Caco-2 (cell line): ENCODE data around the gene PRPS1. TPM values are rescaled to one million over a fixed set of nuclear protein-coding genes. Genes with fewer than 3 reads are reported as not detected.

ENCODE experiments used
- BruUV-seq: library from RNA; stranded (reverse); fragments of 400-500 nt; replicated peaks from 2 replicates; lab custom pipeline; 2021; lab: Mats Ljungman, UMichigan
- CTCF ChIA-PET: fragments of 300-600 bp; sonication (Branson Sonifier 250); formaldehyde crosslinking; loops from one replicate; lab custom pipeline; 2022; ENCODE audit warnings: antibody characterized with exemption; lab: Charles Lee
- POLR2A ChIA-PET: fragments of 300-600 bp; sonication (Branson Sonifier 250); formaldehyde crosslinking; loops from one replicate; lab custom pipeline; 2022; ENCODE audit warnings: antibody characterized with exemption; lab: Charles Lee
- DNase-seq, 2 experiments: peaks; one replicate each; pipeline versions ENCODE4 v3.0.0 to v3.0.0-alpha.2; 2020 to 2022
- H3K27me3 ChIP-seq: replicated peaks from 2 replicates; pipeline ENCODE4 v1.6.0; 2011; ENCODE audit warnings: low read length; ENCODE audit not compliant: control insufficient read depth, insufficient read depth
- H3K36me3 ChIP-seq: 2 replicates; pipeline ENCODE4 v1.5.1; 2011; ENCODE audit warnings: low read length; ENCODE audit not compliant: control insufficient read depth, insufficient read depth
- H3K4me1 ChIP-seq: fragments of 250-450 bp; sonication (Bioruptor Pico); 2 replicates; pipeline ENCODE4 v1.5.1; 2020; ENCODE audit warnings: mild to moderate bottlenecking
- H3K4me3 ChIP-seq: 2 replicates; pipeline ENCODE4 v1.5.1; 2011; ENCODE audit warnings: low read depth, mild to moderate bottlenecking, control low read depth, low read length
- H3K9me3 ChIP-seq: fragments of 250-450 bp; sonication (Bioruptor Pico); 2 replicates; pipeline ENCODE4 v1.5.1; 2020; ENCODE audit warnings: mild to moderate bottlenecking, moderate library complexity
- H3K27ac Mint-ChIP-seq: one replicate; pipeline ENCODE4 v1.8.0; 2022; ENCODE audit warnings: mixed read lengths; ENCODE audit not compliant: unreplicated experiment
- H3K27me3 Mint-ChIP-seq: one replicate; pipeline ENCODE4 v1.8.0; 2022; ENCODE audit warnings: mixed read lengths; ENCODE audit not compliant: insufficient read depth, unreplicated experiment
- H3K36me3 Mint-ChIP-seq: one replicate; pipeline ENCODE4 v1.8.0; 2022; ENCODE audit warnings: mild to moderate bottlenecking, mixed read lengths; ENCODE audit not compliant: insufficient read depth, unreplicated experiment
- H3K4me1 Mint-ChIP-seq: one replicate; pipeline ENCODE4 v1.8.0; 2022; ENCODE audit warnings: low read depth, mixed read lengths; ENCODE audit not compliant: unreplicated experiment
- H3K4me3 Mint-ChIP-seq: one replicate; pipeline ENCODE4 v1.8.0; 2022; ENCODE audit warnings: mild to moderate bottlenecking, moderate library complexity, mixed read lengths; ENCODE audit not compliant: unreplicated experiment
- H3K9me3 Mint-ChIP-seq: one replicate; pipeline ENCODE4 v1.8.0; 2022; ENCODE audit warnings: mixed read lengths; ENCODE audit not compliant: unreplicated experiment
- CTCF ChIP-seq, 2 experiments: fragments of 200-600 bp in 1 of 2; IDR thresholded peaks; 1 replicate in 1 of 2; 2 replicates in 1 of 2; pipeline versions ENCODE4 v1.5.1 to v1.8.0; 2011 to 2022; ENCODE audit warnings: antibody characterized with exemption in 1 of 2, control low read depth in 1 of 2, inconsistent platforms in 1 of 2, low read depth in 1 of 2, low read length in 1 of 2, mild to moderate bottlenecking in 1 of 2, moderate library complexity in 1 of 2; ENCODE audit not compliant: insufficient read depth in 1 of 2, severe bottlenecking in 1 of 2, unreplicated experiment in 1 of 2
- intact Hi-C: fragments of 100-400 bp; cut with micrococcal nuclease; formaldehyde crosslinking; loops from one replicate; pipeline ENCODE4 v1.10.0; 2022; ENCODE audit not compliant: unreplicated experiment
- total RNA-seq: library from RNA; stranded (reverse); gene quantifications from 2 replicates; pipeline ENCODE4 v1.2.3, GENCODE V29; 2022

PRPS1 gene
- total RNA-seq, 1 experiment from 2014 or later: 34.3 TPM

GRCh38 chrX:107626481-107626880 is 1.8 kb upstream of the PRPS1 start:
- ChIA-PET POLR2A (no interaction called here), CTCF (interaction anchor here (0.7 kb wide), 1 partner anchor 50 kb away, joined by 4 read pairs; no protein-coding TSS in a partner anchor)
- no peak for DNase-seq
- Mint-ChIP-seq H3K4me3 (no peak overlapping the region), H3K9me3 (no peaks in the 10 kb centered on the region), H3K4me1 (peaks cover 8% of the 10 kb centered on the region), H3K27me3 (peaks cover 3% of the 10 kb centered on the region), H3K36me3 (no peaks in the 10 kb centered on the region), H3K27ac (no peak overlapping the region)
- no peaks in the 10 kb centered on the region for H3K9me3 ChIP-seq
- intact Hi-C loops: no loop called here
- H3K4me1 ChIP-seq: no peaks in the 10 kb centered on the region
- H3K27me3 ChIP-seq: no peaks in the 10 kb centered on the region
- TF ChIP-seq CTCF (IDR thresholded peaks at IDR 0.05; ENCODE audit: insufficient read depth in 1 of 2, low read depth in 1 of 2, low read length in 1 of 2, severe bottlenecking in 1 of 2, unreplicated experiment in 1 of 2): no peak
- no TSS peak for BruUV-seq
- H3K4me3 ChIP-seq: no peak overlapping the region
- H3K36me3 ChIP-seq: no peaks in the 10 kb centered on the region

- H3K4me3 ChIP-seq: no peak overlapping the region
- H3K9me3 Mint-ChIP-seq: no peaks in the 10 kb centered on the region
- H3K4me1 Mint-ChIP-seq: peaks cover 8% of the 10 kb centered on the region
- no peak for TF ChIP-seq CTCF (IDR thresholded peaks at IDR 0.05; ENCODE audit: insufficient read depth in 1 of 2, low read depth in 1 of 2, low read length in 1 of 2, severe bottlenecking in 1 of 2, unreplicated experiment in 1 of 2)
- POLR2A ChIA-PET: no interaction called here
- CTCF ChIA-PET: interaction anchor here (0.7 kb wide), 1 partner anchor 50 kb away, joined by 4 read pairs; no protein-coding TSS in a partner anchor
- no TSS peak for BruUV-seq
- no peaks in the 10 kb centered on the region for H3K36me3 Mint-ChIP-seq
- H3K27me3 ChIP-seq: no peaks in the 10 kb centered on the region
- no peaks in the 10 kb centered on the region for H3K4me1 ChIP-seq
- intact Hi-C loops: no loop called here
- no peaks in the 10 kb centered on the region for H3K36me3 ChIP-seq
- H3K9me3 ChIP-seq: no peaks in the 10 kb centered on the region
- H3K27me3 Mint-ChIP-seq: peaks cover 3% of the 10 kb centered on the region
- DNase-seq: no peak
- no peak overlapping the region for H3K4me3 Mint-ChIP-seq
- no peak overlapping the region for H3K27ac Mint-ChIP-seq
These were observed 1.4 kb upstream of the PRPS1 start for GRCh38 chrX:107626916-107627315.

GRCh38 chrX:107628662-107629539 is 591 bp downstream of the PRPS1 start:
- POLR2A ChIA-PET: interaction anchor here (0.7 kb wide), 2 partner anchors 9 to 98 kb away, joined by 3 to 6 read pairs; no protein-coding TSS in a partner anchor
- Histone ChIP-seq H3K36me3 (no peaks in the 10 kb centered on the region), H3K9me3 (no peaks in the 10 kb centered on the region), H3K4me1 (no peaks in the 10 kb centered on the region), H3K4me3 (peak overlapping the region; percentile 59), H3K27me3 (no peaks in the 10 kb centered on the region)
- TSS peak; percentile 36 for BruUV-seq
- Mint-ChIP-seq H3K4me3 (peak overlapping the region; percentile 79), H3K9me3 (no peaks in the 10 kb centered on the region), H3K27me3 (peaks cover 3% of the 10 kb centered on the region), H3K36me3 (no peaks in the 10 kb centered on the region), H3K4me1 (peaks cover 8% of the 10 kb centered on the region), H3K27ac (peak overlapping the region; percentile 72)
- TF ChIP-seq CTCF (IDR thresholded peaks at IDR 0.05; ENCODE audit: insufficient read depth in 1 of 2, low read depth in 1 of 2, low read length in 1 of 2, severe bottlenecking in 1 of 2, unreplicated experiment in 1 of 2): no peak
- intact Hi-C loops: loop anchor here (1.0 kb wide), 1 partner anchor 91 kb away; no protein-coding TSS in a partner anchor
- DNase-seq: peak; percentile 16 to 34
- CTCF ChIA-PET: interaction anchor here (1.0 to 1.3 kb wide), 5 partner anchors 26 to 629 kb away, joined by 3 to 5 read pairs (median 4); partner anchors contain the start of genes MORC4, NCBP2L and TSC22D3
